ENCODE results near the gene GPR173.

Gene GPR173

GRCh38 chrX:53081925-53082772, 33.6 kb downstream of the GPR173 start, which contains the start of gene TSPYL2 (continued):
- 0 out of 2 replicates have a peak, but pooled peaks have one; percentile 8 for TF ChIP-seq PBX3 (CRISPR knock-in tag; IDR thresholded peaks at IDR 0.05)
- no peak for TF ChIP-seq ZNF433 (tag by site-specific recombination; IDR thresholded peaks at IDR 0.05; ENCODE audit: low read depth)
- TF ChIP-seq KLF17 (tag by site-specific recombination; IDR thresholded peaks at IDR 0.05), result peak; percentile 75
- no peak for TF ChIP-seq ZFP37 (tag by site-specific recombination; IDR thresholded peaks at IDR 0.05)
- TF ChIP-seq REST (tag by site-specific recombination; IDR thresholded peaks at IDR 0.05), result peak; percentile 13; the same call in 1 of the 2 replicates
- peak; percentile 69; the same call in 1 of the 2 replicates for TF ChIP-seq ZNF391 (tag by site-specific recombination; IDR thresholded peaks at IDR 0.05; ENCODE audit: borderline replicate concordance, low read depth)
- TF ChIP-seq ZNF585B (tag by site-specific recombination; IDR thresholded peaks at IDR 0.05), result no peak
- no peak for TF ChIP-seq ZNF521 (tag by site-specific recombination; IDR thresholded peaks at IDR 0.05)
- 0 out of 2 replicates have a peak, but pooled peaks have one; percentile 36 for TF ChIP-seq PATZ1 (tag by site-specific recombination; IDR thresholded peaks at IDR 0.05)
- no peak for TF ChIP-seq ZNF239 (tag by site-specific recombination; IDR thresholded peaks at IDR 0.05)
- 0 out of 2 replicates have a peak, but pooled peaks have one; percentile 42 for TF ChIP-seq CTCF (tag by site-specific recombination; IDR thresholded peaks at IDR 0.05)
- peak; percentile 19; the same call in 1 of the 2 replicates for TF ChIP-seq ZNF394 (tag by site-specific recombination; IDR thresholded peaks at IDR 0.05; ENCODE audit: borderline replicate concordance)
- TF ChIP-seq ZNF629 (tag by site-specific recombination; IDR thresholded peaks at IDR 0.05), result no peak
- TF ChIP-seq ZNF341 (tag by site-specific recombination; IDR thresholded peaks at IDR 0.05; ENCODE audit: low read depth), result peak; percentile 88
- no peak for TF ChIP-seq GLI2 (tag by site-specific recombination; IDR thresholded peaks at IDR 0.05; ENCODE audit: borderline replicate concordance, low read depth)
- no peak for TF ChIP-seq KLF1 (tag by site-specific recombination; IDR thresholded peaks at IDR 0.05)
- peak; percentile 32; the same call in 1 of the 2 replicates for TF ChIP-seq GLI4 (tag by site-specific recombination; IDR thresholded peaks at IDR 0.05)
- peak; percentile 88 for TF ChIP-seq IKZF3 (tag by site-specific recombination; IDR thresholded peaks at IDR 0.05)
- TF ChIP-seq ZNF792 (tag by site-specific recombination; IDR thresholded peaks at IDR 0.05), result 0 out of 2 replicates have a peak, but pooled peaks have one; percentile 40
- peak; percentile 76; the same call in 1 of the 2 replicates for TF ChIP-seq ZNF610 (tag by site-specific recombination; IDR thresholded peaks at IDR 0.05; ENCODE audit: borderline replicate concordance)
- TF ChIP-seq ZNF423 (tag by site-specific recombination; IDR thresholded peaks at IDR 0.05), result no peak
- TF ChIP-seq OSR2 (tag by site-specific recombination; IDR thresholded peaks at IDR 0.05), result no peak
- no peak for TF ChIP-seq ZNF16 (tag by site-specific recombination; IDR thresholded peaks at IDR 0.05; ENCODE audit: low read depth)
- no peak for TF ChIP-seq ZNF621 (tag by site-specific recombination; IDR thresholded peaks at IDR 0.05)
- TF ChIP-seq PRDM10 (tag by site-specific recombination; IDR thresholded peaks at IDR 0.05), result no peak
